Endometrial microvascular endothelial cells (primary cell): ENCODE results near the gene MAD2L1. TPM values are rescaled to one million over a fixed set of nuclear protein-coding genes. Genes with fewer than 3 reads are reported as not detected.
"Not testable (repeated sequence)": the region's sequence is repeated elsewhere in the genome, so short reads cannot be mapped to it uniquely, and the experiment has no call there.

Source experiments
- in situ Hi-C: cut with HindIII; loops from 2 replicates; pipeline ENCODE4 v1.10.0; 2017; ENCODE audit warnings: low sequenced_read_pairs, low pct_unique_long_range_greater_than_20kb; ENCODE audit errors: inconsistent ontology term
- total RNA-seq: library from RNA; depleted of rRNA; stranded (reverse); fragments of >200 nt; gene quantifications from one replicate; pipeline ENCODE4 v1.2.3, GENCODE V29; 2015; ENCODE audit errors: inconsistent ontology term

MAD2L1 gene
- 21.4 TPM for total RNA-seq

DNA sequence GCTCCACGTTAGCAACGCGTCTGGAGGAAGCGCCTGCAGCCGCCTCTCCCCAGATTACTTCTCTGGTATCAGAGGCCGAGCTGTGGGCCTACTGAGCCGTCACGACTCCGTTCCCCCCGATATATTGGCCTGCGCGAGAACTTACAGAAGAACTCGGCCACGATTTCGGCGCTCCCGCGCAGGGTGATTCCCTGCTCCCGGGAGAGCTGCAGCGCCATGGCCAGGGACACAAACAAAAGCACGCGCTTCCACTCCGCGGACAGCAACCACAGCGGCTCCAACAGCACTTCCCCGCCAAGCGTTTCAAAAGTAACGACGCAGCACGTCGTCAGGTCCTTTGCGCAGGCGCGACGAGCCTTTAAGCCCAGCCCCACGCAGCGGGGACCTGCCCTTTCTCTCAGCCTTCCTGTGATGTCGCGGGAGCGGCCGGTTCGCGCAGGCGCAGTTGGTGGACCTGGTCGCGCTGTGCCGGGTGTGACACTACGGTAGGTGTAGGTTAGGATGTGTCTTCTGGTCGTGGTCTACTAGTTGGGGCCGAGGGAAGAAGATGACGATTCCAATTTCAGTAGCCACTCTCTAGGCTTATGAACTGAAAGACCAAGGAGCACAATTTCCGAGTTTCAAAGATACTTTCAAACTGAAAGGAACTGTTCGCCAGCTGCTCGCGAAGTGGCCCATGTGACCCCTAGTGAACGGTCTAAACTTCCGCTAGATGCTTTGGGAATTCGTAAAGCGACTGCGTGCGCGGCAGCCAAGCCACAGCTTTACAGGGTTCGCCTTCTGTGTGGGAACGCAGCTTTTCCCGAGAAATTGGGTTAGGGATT is at the start of gene MAD2L1:
TSS of gene MAD2L1 (minus strand) at position 332 of the 824 bp plus-strand sequence. CDS start at position 218, 114 bp downstream.
- in situ Hi-C loops = no loop called here

- in situ Hi-C loops = no loop called here
Observed at GRCh38 chr4:120111745-120112144, 45.1 kb upstream of the MAD2L1 start.

DNA sequence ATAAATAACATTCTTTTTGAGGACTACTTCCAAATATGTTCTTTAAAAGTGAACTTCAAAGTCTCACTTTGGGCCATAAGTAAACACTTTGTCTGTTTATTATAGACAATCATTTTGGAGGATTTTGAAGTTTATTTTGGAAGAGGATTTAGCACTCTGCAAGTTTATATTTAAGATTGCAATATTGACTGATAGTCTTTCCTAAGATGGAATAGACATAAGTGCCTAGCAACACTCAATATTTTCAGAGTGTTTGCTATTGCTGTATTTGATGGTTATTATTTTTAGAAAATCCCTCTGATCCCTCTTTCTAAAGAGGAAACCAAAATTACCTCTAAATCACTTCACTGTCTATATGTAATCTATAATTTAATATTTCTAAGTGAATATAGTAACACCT is 42.8 kb upstream of the MAD2L1 start:
- in situ Hi-C loops = no loop called here

GRCh38 chr4:120105472-120105871 is 38.8 kb upstream of the MAD2L1 start:
- in situ Hi-C loops = no loop called here

- in situ Hi-C loops = no loop called here
Observed at GRCh38 chr4:120096508-120097297, 30.1 kb upstream of the MAD2L1 start.

GRCh38 chr4:120088507-120088906 is 21.9 kb upstream of the MAD2L1 start:
- in situ Hi-C loops = no loop called here

- in situ Hi-C loops = not testable (repeated sequence)
Observed at GRCh38 chr4:120088066-120088465, 21.4 kb upstream of the MAD2L1 start.

- in situ Hi-C loops = no loop called here
Observed at GRCh38 chr4:120085705-120086104, 19.1 kb upstream of the MAD2L1 start.

DNA sequence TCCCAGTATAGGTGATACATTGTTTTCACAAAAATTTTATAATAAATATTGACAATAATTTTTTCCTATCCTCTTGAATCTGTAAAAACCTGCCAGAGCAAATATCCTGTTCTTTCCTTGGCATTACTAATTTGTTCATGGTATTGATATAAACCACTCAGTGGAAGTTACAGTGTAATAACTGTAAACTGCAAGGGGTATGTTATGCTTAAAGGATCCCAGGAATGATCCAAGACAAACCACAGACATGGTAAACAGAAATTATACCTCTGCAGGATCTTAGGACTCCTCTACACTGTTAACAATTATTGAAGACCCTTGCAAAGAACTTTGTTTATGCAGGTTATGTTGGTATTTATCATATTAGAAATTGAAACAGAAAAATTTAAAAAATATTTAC is 17.7 kb upstream of the MAD2L1 start:
- in situ Hi-C loops = no loop called here

DNA sequence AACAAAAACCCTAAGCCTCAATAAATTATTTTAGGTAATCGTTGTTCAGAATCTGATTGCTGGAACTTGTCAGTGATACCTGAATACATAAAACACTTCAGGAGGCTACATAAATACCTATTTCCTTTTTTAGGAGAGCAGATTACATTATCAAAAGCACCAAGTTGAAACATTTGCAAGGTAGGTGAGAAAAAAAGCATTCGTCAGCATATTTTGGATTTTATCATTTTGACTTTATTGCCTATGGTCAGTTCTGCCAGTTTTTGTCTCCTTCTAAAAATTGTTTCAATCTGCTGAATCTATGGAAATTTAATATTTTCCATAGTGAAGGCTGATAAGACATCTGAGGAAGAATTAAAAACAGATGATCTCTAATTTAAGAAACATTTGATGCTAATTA is 16.5 kb upstream of the MAD2L1 start:
- in situ Hi-C loops = no loop called here

DNA sequence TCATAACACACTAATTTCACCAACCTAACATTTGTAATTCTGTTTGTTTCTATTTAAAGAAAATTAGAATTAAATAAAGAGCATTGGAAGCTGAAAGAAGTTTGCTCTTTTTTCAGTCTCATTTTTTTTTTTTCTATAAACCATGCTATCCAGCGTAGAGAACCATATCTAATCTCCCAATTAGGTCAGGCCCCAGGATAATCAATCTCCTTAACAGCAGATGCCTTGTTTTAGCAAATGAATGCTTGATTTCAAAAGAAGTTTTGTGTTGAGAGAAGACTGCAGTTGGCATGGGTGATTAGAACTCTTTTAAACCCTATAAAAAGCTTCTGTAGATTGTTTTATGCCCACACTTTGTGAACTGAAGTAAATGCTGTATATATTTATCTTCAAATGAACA is 15.6 kb upstream of the MAD2L1 start:
- in situ Hi-C loops = no loop called here

DNA sequence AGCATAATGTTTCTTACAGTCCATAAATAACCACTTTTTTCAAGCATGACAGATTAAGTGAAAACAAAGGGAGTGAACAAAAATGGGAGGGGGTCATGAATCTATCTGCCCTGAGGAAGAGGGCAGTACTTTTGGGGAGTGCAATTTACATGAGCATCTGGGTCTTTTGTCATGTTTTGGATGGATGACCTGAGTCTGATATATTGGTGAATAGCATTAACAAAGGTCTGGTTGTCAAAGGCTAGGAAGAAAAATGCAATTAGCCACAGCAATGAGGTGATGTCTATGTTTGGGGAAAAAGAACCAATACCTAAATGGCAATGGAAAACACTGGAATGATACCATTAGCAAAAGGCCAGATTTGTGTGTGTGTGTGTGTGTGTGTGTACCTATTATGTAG is 15.1 kb upstream of the MAD2L1 start:
- in situ Hi-C loops = no loop called here

GRCh38 chr4:120080533-120080932 is 13.9 kb upstream of the MAD2L1 start:
- in situ Hi-C loops = no loop called here

DNA sequence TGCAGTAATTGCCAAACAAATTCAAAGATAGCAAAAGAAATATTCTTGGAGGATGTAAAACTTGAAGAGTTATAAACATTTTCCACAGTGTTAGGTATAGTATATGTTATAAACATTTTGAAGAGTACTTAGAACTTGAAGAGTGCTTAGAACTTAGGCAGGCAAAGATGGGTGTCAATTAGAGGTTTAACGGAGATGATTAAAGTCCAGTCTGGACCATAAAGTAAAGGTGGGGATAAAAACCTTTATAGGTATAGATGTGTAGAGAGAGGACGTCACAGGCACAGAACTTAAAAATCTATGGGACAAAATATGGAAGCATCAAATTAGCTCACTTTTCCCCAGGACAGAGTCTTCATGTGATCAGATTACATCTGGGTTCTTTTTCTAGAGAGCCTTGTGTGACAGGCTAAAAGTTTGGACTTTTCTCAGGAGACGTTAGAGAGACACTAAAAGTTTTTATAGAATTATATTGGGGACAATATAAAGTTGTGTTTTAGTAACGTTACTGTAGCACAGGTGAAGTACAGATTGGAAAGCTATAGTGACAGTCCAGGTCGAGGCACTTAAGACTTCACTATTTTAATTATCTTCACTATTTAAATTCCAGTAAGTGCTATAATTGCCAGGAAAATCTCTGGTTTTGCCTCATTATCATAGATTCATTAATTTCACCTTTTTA is 13.3 kb upstream of the MAD2L1 start:
- in situ Hi-C loops = no loop called here

GRCh38 chr4:120078216-120078615 is 11.6 kb upstream of the MAD2L1 start:
- in situ Hi-C loops = no loop called here

DNA sequence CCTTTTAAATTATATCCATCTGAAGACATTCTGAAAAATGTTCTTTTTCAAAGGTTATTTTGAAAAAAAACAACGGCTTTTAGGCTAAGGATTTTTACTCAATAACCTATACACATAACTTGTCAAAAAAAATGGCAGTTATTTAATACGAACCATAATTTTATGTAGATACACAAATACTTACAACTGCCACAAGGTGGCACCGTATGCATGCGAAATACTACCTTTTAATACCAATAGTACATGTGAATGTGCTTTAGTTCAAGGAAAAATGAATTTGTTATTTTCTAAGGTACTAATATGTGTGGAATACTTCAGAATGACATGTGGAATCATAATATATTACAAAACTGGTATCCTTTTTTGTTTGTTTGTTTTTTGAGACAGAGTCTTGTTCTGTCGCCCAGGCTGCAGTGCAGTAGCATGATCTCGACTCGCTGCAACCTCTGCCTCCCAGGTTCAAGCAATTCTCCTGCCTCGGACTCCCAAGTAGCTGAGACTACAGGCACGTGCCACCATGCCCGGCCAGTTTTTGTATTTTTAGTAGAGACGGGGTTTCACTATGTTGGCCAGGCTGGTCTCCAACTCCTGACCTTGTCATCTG is 4.6 kb upstream of the MAD2L1 start:
- in situ Hi-C loops = no loop called here

- in situ Hi-C loops = no loop called here
Observed at GRCh38 chr4:120070196-120070595, 3.5 kb upstream of the MAD2L1 start.

- in situ Hi-C loops = no loop called here
Observed at GRCh38 chr4:120065974-120066516, 603 bp downstream of the MAD2L1 start.

- in situ Hi-C loops = no loop called here
Observed at GRCh38 chr4:120064887-120065286, 1.8 kb downstream of the MAD2L1 start.
